NOMO-1 treated with DMSO at 0.1 percent for 48 hours (cell line): ENCODE measurements around the gene CCL4.

Experiments
- DNase-seq: peaks from one replicate; lab custom pipeline; 2025; ENCODE audit not compliant: unreplicated experiment; lab: John Stamatoyannopoulos, UW

CCL4 gene

DNA sequence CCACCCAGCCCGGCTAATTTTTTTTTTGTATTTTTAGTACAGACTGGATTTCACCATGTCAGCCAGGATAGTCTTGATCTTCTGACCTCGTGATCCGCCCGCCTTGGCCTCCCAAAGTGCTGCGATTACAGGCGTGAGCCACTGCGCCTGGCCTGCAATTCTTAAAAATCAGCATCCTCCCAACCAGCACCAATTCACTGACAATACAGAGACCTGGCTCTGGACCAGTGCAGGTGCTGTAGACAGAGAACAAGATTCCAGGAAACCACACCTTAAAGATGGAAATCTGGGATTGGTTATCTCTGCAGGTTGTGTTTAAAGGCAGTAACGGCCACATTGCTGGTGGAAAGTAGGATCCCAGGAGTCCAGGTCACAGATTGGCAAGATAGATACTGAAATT, 39.2 kb downstream of the CCL4 start:
- no peak for DNase-seq

DNA sequence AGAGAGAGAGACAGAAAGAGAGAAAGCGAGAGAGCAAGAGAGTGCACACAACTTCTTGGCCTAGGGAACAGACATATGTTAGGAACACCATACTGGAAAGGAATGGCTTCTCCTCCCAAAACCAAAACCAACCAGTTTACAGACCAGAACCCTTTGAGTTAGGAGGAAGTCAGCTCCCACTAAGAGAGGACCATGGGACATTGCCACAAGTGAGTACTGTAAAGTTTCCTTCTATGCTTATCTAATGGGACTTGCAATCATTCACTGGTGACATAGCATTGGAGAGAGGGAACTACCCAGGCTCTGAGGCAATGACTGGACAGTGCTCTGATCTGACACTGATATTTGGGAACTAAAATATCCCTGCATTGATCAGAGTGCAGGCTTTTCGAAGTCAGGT, 40.4 kb downstream of the CCL4 start:
- no peak for DNase-seq

DNA sequence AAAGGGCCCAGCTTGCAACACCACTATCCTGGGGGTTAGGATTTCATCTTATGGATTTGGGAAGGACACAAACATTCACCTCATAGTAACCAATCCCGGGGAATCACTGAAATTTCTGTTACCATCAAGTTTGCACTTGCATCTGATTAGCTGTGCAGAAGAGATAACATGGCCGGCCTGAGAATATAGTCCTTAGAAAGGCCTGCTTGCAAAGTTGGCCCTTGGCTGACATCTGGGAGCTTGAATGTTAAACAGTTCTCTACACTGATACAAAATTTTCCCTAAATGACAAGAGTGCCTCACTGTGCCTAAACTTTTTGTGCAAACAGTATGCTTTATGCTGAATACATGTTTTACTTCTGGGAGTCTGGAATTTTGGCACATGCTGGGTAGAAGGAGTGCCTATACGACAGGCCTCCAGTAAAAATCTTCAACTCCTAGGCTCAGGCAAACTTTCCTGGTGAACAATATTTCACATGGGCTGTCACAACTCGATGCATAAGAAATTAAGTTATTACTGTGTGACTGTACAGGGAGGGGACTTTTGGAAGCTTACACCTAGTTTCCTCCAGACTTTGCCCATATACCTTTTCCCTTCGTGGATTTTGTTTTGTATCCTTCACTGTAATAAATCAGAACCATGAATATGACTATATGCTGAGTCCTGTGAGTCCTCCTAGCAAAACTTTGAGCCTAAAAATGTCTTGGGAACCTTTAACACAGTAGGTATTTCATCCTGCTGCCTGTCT, 41.5 kb downstream of the CCL4 start:
- DNase-seq, result no peak

DNA sequence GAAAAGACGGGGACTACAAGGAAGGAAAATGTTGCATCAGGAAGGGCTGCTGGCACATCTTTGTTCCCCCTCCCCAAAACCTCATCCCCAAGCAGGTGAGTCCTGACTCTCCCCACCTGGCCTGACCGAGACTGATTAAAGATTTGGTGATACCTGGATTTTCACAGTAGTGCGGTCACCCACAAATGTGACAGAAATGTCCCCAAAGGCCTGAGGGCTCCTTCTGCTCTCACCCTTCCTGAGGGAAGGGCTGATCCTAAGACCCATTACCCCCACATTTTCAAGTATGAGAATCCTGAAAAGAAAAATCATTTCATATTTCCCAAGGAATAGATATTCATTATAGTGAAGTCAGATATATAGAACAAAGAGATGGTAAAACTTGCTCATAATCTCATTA, 44.0 kb downstream of the CCL4 start:
- no peak for DNase-seq

DNA sequence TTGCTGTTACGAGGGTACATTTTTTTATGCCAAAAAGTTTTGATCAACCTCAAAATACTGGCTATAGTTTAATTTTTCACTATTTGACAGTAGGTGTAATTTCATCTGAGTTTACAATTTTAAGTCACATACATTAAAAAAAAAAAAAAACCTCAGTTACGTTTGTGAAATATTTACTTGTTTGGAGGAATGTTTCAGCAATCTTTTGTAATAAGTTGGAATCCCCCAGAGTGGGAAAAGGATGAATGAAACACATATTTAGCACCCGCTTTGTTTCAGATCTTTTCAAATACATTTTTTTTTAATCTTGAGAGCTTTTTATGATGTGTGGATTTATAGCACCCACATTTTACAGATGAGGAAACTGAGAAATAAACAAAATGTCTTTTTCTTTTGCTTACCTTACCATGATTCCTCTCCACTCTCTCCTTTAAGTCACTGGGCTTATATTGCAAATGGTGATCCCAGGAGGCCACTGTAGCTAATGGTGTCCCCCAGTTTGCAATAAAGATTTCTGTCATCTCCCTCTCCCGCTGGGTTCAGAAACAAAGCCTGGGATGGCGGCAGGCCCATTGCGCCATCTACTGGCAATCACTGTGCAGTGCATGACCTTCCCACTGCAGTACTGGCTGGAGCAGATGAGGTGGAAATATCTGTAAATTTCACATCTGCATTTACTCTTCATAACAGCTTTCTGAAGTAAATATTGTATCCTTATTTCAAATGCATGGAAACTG, 45.1 kb downstream of the CCL4 start:
- DNase-seq, result peak; percentile 84

DNA sequence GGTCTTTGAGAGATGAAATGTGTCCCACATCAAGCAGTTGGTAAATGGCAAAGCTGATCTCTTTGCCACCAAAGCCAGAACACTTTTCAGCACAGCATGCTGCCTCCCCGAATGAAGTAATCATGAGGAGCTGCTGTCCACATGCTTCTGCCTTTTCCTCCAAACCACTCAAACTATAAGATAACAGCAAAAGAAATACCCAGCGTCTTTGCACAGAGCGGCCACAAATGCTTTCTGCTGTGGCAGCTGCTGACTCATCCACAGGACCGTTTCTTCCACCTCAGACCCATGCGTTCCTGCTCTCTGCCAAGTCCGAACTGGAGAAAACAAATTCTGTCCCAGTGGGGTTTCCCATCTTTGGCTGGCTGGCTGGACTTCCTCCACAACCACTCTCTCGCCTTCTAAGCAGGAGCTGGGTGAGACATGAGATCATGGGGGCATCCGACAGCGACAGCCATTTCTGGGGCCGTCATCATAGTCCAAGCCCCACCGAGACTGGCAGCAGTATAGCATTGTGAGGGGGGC, 45.7 kb downstream of the CCL4 start:
- peak; percentile 60 for DNase-seq

DNA sequence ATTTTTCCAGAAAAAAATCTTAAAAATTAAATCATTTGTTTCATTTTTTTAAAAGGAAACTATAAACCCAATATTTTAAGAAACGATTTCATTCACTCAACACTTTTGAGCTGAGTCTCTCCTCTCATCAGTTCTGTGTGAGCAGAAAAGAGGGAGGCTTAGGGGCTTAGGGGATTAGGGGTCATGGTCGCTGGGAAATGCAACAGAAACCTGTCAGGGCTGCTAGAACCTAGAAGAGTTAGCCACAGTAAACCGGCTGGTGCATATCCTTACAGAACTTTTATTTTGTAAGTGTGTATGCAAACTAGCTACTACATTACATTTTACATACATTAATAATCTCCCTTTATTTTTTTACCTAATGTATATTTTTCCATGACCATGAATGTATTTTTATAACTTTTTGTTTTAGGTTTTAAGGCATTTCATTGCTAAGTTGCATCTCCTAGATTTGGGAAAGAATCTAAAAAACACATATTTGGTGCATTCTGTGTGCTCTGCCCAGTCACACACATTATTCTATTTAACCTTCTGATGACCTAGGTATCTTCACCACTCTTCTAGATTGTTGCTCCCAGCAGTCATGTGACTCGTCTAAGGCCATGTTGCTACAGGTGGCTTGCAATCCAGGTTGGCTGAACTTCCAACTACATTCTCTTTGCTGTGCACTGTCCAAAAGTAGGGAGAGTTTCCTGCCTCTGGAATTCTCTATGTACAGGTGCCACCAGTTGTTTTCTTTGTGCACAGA, 48.4 kb downstream of the CCL4 start:
- no peak for DNase-seq

DNA sequence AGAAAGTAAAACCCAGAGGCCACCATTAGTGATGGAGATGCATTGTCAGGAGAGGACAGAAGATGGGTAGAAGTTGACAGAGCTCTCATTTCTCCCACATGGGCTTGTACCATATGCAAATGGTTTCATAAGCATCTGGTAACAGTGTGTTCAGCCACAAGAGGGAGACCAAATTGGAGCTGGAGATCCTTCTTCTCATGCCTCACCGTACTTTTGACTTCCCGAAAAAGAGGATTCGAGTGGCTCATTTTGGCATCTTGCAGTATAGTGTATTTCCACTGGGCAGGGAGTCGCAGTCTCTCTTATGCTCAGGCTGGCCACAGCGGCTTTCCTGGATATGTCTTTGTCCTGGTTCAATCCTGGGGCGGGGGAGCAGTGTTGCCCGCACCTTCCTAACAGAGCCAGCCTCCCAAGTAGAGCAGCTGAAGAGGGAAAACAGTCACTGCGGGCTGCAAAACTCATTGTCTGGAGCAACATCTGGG, 49.1 kb downstream of the CCL4 start:
- no peak for DNase-seq

DNA sequence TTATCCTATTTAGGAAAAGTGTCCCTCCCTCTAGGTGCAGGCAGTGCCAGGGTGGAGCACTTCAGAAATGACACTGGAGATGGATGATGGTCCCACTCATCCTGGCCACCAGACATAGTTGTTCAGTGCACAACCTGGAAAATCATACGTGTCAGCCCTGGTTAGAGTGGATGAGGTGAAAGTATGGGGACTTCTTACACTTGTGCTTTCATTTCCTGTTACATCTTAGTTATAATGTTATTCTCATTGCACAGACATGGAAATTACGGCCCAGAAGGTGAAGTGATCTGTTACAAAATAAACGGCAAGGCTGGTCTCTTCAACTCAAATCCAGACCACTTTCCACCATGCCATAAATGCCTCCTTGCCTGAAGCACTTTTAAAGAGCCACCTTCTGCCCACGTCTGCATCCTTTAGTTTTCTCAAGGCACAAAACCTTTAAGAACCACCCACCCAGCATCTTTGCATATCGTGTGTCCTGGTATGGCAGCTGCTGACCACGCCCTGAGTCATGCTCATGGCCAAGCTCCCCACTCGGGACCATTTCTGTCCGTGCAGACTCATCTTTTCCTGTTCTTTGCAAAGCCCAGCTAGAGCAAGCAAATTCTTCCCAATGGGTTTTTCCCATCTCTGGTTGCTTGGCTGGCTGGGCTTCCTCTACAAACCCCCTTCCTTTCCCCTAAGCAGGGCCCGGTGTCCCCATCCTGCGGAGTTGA, 50.4 kb downstream of the CCL4 start:
- peak; percentile 70 for DNase-seq
